Fibroblast of the conjunctiva (primary cell): Measurements from ENCODE around the gene KCTD10.

Experiments used
- DNase-seq: peaks from one replicate; pipeline ENCODE4 v3.0.0-alpha.2; 2010; ENCODE audit warnings: low read depth

KCTD10 gene

GRCh38 chr12:109473006-109473405, 4.1 kb downstream of the KCTD10 start:
- DNase-seq = no peak

- no peak for DNase-seq
Observed at GRCh38 chr12:109469517-109469916, 7.6 kb downstream of the KCTD10 start.

- DNase-seq = no peak
Observed at GRCh38 chr12:109467978-109468676, 9.0 kb downstream of the KCTD10 start.

- no peak for DNase-seq
Observed at GRCh38 chr12:109466821-109467220, 10.3 kb downstream of the KCTD10 start.

GRCh38 chr12:109466305-109466704, 10.8 kb downstream of the KCTD10 start:
- DNase-seq = no peak

- no peak for DNase-seq
Observed at GRCh38 chr12:109464642-109465351, 12.3 kb downstream of the KCTD10 start.

GRCh38 chr12:109463756-109464155, 13.3 kb downstream of the KCTD10 start:
- no peak for DNase-seq

GRCh38 chr12:109462868-109463692, 14.0 kb downstream of the KCTD10 start:
- peak; percentile 91 for DNase-seq

GRCh38 chr12:109461846-109462756, 15.0 kb downstream of the KCTD10 start:
- DNase-seq = peak; percentile 94

GRCh38 chr12:109461049-109461845, 15.9 kb downstream of the KCTD10 start:
- no peak for DNase-seq

- no peak for DNase-seq
Observed at GRCh38 chr12:109460538-109460937, 16.6 kb downstream of the KCTD10 start.

- no peak for DNase-seq
Observed at GRCh38 chr12:109459247-109459646, 17.9 kb downstream of the KCTD10 start.

- DNase-seq = no peak
Observed at GRCh38 chr12:109458771-109459208, 18.3 kb downstream of the KCTD10 start.

- no peak for DNase-seq
Observed at GRCh38 chr12:109458086-109458485, 19.0 kb downstream of the KCTD10 start.

GRCh38 chr12:109455706-109456105, 21.4 kb downstream of the KCTD10 start:
- no peak for DNase-seq

- no peak for DNase-seq
Observed at GRCh38 chr12:109452489-109452888, 24.6 kb downstream of the KCTD10 start.

GRCh38 chr12:109451400-109451799, 25.7 kb downstream of the KCTD10 start:
- no peak for DNase-seq

- no peak for DNase-seq
Observed at GRCh38 chr12:109450980-109451379, 26.1 kb downstream of the KCTD10 start.

- DNase-seq = no peak
Observed at GRCh38 chr12:109449845-109450532, 27.1 kb downstream of the KCTD10 start.

- no peak for DNase-seq
Observed at GRCh38 chr12:109448707-109449390, 28.3 kb downstream of the KCTD10 start.
